NCI-H146 (cell line): ENCODE results near the gene GNL2.

Source experiments
- DNase-seq: peaks from one replicate; lab custom pipeline; 2025; lab: John Stamatoyannopoulos, UW

GNL2 gene

DNA sequence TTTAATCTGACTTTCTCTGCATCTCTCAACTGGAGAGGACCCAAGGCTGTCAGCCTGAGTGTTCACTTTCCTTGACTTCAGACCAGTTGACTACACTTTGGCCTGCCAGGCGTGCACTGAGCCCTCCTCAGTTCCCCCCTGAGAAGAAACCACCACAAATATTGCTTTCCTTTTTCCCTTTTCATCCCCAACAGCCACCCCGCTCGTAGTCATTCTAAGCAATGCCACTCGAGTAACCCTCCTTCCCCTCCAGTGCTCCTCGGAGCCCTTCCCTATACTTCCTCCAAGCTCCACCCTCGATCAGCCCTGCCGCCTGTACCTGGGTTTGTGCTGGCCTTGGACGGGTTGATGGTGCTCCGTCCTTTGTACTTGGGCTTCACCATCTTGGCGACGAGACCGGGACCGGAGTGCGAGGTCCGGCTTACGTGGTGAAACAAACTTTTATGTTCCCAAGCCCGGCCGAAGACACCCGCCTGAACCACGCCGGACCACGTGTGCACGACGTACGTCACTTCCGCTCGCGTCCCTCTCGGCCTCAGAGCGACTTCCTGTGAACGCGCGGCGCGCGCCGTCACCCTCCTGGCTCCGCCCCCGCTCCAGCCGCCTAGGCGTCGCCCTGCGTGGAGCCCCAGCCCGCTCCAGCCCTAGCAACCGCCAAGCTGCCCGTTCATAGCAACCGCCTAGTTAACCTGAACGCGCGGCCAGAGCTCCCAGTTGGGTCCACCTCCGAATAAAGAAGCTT, at the start of gene GNL2:
GNL2 (minus strand) TSS at position 498 of the 742 bp plus-strand sequence; CDS start at position 383, 115 bp downstream.
- DNase-seq = peak; percentile 89

DNA sequence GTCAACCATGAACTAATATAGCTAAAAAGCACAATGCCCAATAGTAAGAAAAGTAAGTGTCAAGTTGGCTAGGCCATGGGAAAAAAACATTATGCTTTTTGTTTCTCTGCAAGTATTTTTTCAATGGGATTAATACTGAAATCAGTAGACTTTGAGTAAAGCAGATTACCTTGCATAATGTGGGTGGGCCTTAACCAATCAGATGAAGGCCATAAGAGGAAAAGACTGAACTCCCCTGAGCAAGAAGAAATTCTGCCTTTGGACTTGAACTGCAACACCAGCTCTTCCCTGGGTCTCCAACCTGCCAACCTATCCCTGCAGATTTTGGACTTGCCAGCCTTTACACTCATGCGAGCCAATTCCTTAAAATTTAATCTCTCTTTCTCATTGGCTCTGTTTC, 45.3 kb upstream of the GNL2 start:
- no peak for DNase-seq

- no peak for DNase-seq
Measured at GRCh38 chr1:37636435-37636834, 40.7 kb upstream of the GNL2 start.

DNA sequence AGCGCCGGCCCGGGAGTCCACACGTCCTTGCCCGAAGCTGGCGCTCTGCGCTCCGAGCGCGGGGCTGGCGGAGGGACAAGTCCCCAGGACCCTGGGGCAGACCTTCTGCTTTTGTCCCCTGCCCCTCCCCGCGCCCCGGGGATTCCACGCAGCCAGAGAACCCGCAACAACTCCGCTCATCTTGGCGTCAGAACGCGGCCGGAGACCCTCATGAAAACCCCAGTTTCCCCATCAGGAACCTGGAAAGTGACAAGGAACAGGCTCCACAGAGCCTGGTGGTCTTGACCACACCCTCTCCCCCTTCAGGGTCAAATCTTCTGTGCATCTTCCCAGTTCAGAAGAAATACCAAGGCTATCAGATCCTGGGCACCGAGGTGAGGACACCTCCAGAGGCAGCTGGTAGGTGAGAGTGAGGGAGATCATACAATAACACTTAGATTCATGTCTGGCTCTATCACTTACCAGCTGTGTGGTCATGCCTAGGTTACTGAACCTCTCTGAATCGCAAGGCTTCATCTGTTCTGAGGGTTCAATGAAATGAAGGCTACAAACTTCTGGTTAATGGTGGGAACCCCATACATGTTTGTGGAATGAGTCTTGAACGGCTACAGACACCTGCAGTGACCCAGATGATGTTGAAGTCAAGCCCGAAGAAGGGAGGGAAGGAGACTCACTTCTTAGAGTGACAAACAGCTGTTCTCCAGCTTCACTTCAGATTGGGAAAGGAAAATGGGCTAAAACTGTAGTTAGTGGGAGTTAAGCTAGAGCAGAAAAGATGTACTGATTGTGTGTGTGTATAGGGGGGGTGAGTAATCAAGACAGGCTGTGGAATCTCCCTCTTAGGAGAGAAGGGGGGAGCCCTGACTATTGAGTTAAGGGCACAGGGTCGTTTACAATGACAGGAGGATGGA, 39.5 kb upstream of the GNL2 start:
- DNase-seq = no peak

GRCh38 chr1:37634244-37634991, 38.7 kb upstream of the GNL2 start, which contains the start of gene RSPO1:
Gene RSPO1, minus strand, starts transcription at chr1:37634892. Its CDS starts 5,231 bp downstream, at chr1:37629661.
- DNase-seq = peak; percentile 12

DNA sequence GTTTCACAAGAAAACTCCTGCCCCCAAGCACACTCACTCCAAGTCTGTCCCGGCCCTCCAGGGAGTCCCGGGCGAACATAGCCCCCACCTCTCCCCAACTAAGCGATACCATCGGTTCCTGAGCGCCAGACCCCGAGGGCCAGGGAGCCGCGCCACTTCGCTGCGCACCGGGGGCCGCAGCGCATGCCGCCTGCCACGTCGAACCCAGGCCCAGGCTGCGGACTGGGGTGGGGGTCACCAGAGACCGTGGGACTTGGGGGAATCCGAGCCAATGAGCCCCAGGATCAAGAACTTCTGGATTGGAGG, 38.2 kb upstream of the GNL2 start:
- no peak for DNase-seq

DNA sequence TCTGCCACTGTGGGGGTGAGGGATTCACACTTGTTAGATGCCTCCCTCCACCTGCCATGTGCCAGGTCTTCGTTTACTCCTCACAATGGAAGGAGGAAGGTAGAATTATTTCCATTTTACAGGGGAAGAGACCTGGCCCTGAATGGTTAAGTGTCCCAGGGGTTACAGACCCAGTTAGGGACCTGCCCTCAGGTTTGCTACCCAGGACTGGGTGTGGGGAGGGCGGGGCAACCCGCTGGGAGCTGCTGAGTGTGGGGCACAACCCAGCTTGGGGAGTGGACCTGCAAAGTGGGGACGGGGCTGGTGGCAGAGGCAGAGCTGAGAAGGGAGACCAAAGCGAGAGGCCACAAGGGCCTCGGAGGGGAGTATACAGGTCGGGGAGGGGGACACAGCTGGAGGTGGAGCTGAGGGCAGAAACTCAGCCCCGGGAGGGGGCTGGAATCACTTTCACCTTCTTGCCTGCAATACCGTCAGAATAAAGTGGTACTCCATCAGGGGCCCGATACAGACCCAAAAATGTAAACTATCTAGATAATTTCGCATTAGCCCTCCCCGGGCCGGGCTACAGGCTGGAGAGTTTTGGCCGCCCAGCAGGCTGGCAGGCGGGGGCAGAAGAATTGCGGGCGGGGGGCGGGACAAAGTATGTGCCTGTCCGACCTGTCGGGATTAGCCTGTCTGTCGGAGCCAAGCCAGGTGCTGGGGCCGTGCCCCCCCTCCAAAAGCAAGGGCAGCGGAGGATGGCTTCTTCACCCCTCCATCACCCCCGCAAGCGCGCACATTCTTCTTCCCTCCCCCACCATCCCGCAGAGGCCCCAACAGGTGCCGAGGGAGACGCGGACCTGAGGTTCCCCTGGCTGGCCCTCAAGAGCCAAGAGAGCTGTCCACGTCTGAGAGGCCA, 37.6 kb upstream of the GNL2 start:
- no peak for DNase-seq

DNA sequence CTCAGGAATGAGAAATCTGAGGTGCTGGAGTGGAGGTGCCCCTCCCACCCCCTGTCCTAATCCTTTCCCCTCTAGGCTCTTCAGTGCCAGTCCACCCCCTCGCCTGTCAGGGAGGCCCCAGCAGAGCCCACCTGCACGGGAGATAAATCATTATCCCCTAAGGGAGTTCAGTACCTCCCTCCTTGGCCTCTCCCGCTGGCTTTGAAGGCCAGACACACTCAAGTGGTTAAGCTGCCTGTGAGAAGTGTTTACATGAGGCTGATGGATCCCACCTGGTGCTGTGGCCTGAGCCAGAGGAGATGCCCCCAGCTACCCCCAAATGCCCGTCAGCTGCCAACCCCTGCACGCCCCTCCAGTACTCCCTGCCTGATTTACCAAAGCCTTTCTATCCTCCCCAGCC, 35.3 kb upstream of the GNL2 start:
- no peak for DNase-seq

DNA sequence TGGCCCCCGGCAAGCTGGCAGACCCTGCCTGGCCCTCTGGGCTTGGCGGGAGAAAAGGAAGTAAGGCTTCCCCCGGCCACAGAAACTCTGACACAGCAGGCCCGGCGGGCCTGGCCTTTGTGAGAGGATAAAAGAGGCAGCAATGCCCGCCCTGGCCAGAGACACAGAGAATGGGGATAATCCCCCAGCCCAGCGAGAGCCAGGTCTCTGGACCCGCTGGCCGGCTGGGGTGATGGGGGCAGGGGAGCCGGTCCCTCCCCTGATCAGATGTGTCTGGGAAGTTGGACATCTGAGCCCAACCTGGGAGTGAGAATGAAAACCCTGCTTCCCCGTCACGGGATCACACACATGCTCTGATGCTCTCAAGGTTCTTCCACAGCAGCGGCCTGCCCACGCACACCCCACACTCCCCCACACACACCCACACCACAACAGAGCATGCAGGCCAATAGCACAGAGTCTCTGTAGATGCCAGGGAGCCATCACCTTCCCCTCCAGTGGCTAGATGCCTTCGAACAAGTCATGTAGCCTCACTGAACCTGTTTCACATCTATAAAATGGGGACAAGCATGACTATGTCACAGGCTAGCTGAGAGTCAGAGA, 34.8 kb upstream of the GNL2 start:
- DNase-seq = no peak

DNA sequence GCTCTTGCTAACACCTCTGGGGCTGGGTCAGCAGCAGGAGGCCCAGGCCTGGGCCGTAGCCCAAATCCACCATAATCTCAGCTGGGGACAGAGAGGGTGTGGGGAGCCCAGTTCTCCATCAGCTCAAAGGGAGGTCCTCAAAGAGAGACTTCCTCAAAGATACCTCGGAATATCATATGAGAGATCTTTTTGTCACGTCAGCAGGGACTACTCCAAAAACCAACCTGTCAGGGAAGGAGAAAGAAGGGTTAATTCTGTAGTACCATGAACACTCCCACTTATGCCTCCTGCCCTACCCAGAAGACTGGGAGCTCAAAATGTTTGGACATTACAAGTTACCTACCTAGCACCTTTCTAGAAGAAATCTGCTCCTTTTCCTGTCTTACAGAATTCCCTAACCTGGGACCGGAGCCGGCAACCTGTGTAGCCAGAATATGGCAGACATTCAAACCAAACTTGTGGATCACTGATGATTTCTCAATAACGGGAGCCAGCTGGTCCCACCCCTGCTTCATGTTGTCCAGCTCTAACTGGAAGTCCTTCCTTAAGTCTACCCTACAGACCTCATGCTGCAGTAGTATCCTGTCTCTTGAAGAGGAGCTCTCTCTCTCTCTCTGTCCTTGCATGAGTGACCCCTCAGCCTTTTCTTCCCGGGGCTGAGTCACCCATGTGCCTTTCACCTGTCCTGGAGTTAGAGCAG, 34.1 kb upstream of the GNL2 start:
- DNase-seq = no peak

- DNase-seq = no peak
Measured at GRCh38 chr1:37629008-37629407, 33.3 kb upstream of the GNL2 start.

DNA sequence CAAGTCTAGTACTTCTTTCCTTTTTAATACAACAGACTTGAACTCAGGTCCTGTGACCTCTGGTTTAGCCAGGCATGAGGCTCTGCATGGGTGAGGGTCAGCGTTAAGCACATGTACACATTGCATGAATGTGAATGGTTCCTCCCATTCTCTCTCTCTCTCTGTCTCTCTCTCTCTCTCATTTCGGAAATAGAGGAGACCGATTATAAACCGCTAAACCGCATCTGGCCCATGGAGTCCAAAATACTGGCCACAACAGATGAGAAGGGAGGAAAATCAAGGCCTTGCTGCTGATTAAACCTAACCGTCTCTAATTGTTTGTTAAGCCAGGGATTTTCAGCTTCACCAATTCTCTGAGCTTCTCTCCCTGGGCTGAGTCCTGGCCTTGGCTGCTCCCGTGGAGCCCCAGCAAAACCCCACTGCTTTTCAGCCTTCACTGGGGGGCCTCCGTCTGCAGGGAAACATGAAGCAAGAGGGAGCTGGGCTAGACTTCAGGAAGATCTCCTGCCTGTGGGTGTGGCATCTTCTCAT, 32.4 kb upstream of the GNL2 start:
- DNase-seq = no peak

GRCh38 chr1:37622131-37622530, 26.4 kb upstream of the GNL2 start:
- DNase-seq = no peak

- DNase-seq = no peak
Measured at GRCh38 chr1:37621326-37621870, 25.7 kb upstream of the GNL2 start.

DNA sequence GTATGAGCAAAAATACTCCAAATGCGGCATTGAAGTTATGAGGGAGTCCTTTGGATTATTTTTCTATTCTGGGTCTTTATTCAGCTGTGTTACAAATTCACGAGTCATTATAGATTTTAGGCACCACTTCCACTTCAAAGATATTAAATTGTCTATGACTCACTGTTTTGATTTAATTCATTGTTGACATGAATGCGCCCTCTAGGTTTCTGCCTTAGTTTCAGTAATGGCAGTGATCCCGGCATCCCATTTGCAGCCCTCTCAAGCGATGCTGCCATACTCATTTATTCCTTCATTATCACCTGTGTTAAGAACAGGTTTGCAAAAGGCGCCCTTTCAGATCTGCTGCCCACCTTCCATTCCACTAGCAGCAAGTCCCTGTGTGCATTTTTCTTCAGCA, 25.0 kb upstream of the GNL2 start:
- DNase-seq = no peak

DNA sequence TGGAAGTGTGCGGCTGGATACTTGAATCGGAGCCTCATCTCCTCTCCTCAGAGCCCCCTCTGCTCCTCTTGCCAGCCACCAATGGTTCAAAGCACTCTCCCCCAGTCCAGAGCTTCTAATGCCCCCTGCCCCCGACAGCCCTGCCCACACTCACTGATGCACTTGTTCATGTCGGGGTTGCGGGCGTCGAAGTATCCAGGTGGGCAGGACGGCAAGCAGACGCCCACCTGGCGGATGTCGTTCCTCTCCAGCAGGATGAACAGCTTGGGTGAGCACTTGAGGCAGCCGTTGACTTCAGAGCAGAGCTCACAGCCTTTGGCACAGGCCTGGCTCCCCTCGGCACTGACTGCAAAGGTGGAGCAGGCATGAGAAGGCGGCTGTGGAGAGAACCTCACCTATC, 20.6 kb upstream of the GNL2 start:
- DNase-seq = no peak

DNA sequence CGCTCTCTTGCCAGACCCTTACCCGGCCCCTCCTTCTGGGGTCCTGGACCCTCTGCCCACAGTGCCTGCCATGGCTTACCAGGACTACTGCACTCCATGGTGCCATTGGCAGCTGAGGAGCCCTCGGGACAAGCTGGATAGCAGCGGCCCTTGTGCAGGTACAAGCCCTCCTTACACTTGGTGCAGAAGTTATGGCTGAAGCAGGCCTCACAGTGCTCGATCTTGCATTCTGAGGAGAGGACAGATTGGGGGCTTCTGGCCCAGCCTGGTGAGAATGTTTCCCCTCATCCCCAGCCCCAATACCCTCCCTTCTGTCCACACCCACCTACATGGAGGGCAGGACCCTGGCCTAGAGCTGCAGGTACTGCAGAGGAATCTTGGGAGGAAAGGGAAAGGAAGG, 18.4 kb upstream of the GNL2 start:
- no peak for DNase-seq

GRCh38 chr1:37612186-37612585, 16.4 kb upstream of the GNL2 start:
- no peak for DNase-seq

DNA sequence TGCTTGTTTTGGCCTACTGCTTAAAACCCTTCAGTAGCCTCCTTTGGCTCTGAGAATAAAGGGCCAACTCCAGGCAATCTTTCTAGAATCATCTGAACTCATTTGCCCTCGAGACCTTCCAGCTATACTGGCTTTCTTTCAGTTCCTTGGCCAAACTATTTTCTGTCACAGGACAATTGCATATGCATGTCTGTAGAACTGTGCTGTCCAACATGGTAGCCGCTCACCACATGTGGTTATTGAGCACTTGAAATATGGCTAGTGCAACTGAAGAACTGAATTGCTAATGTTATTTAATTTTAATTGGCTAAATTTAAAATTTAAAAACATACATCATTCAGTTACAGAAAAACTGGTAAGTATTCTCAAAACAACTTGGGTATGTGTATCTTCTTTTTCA, 14.3 kb upstream of the GNL2 start:
- DNase-seq = no peak

- no peak for DNase-seq
Measured at GRCh38 chr1:37609002-37609401, 13.3 kb upstream of the GNL2 start.
